ENCODE measurements around the gene EDAR. TPM values are rescaled to one million over a fixed set of nuclear protein-coding genes. Genes with fewer than 3 reads are reported as not detected.

The EDAR gene
- total RNA-seq, 1 experiment from 2014 or later: 0.15 TPM

DNA sequence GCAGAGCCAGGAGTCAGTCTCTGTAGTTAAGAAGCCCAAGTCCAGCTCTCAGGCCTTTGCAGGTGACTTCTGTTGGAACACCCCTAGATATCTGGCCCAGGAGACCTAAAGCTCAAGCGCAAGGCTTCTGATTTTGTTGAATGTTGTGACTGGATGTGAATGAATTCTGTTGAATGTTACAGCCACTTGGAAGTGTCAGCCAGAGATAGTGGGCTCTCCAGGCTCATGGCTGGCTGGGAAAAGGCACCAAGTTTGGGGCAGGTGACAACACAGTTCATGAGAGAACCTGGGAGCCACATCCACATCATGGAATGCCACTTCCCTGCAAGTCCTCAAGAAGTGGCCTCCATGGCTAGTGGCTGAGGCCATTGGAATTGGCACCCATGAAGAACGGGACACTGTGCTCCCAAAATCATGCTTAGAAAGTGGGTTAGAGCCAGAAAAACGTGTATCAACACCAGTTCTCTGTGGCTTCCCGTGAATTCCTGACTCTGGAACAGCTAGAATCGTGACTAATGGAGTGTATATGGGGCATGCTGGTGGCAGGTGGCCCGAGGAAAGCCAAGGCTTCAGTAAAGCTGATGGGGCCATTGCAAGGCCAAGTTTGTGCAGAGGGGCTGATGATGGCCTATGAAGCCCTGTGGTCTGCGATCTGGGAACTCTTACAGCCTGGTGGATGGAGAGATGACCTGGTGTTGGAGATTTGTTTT lies 30.2 kb downstream of the EDAR start:
- peak overlapping the region; percentile 58 for H3K4me2 ChIP-seq (ENCODE audit: low read length)
- CTCF ChIA-PET: no interaction called here
- intact Hi-C loops (cut with micrococcal nuclease): no loop called here
- BruUV-seq (replicated peaks): no TSS peak
- no peak overlapping the region for H2AFZ ChIP-seq (ENCODE audit: low read depth, low read length, poor library complexity, severe bottlenecking)
- H4K20me1 ChIP-seq (ENCODE audit: insufficient read depth): no peaks in the 10 kb centered on the region
- RAD21 ChIA-PET (ENCODE audit: low non-redundant PET in 1 of 2, low total read pairs in 2 of 2, uncharacterized antibody in 2 of 2, unreplicated experiment in 2 of 2): no interaction called here
- H3K36me3 ChIP-seq (ENCODE audit: control insufficient read depth in 1 of 2, insufficient read depth in 2 of 2, low read length in 2 of 2): no peaks in the 10 kb centered on the region
- H3K4me3 ChIP-seq (replicated peaks in 1 of 2; ENCODE audit: low read depth in 1 of 2, low read length in 2 of 2): no peak overlapping the region
- no peak for DNase-seq (ENCODE audit: low read depth, low spot score)
- TF ChIP-seq, protein P1, sequence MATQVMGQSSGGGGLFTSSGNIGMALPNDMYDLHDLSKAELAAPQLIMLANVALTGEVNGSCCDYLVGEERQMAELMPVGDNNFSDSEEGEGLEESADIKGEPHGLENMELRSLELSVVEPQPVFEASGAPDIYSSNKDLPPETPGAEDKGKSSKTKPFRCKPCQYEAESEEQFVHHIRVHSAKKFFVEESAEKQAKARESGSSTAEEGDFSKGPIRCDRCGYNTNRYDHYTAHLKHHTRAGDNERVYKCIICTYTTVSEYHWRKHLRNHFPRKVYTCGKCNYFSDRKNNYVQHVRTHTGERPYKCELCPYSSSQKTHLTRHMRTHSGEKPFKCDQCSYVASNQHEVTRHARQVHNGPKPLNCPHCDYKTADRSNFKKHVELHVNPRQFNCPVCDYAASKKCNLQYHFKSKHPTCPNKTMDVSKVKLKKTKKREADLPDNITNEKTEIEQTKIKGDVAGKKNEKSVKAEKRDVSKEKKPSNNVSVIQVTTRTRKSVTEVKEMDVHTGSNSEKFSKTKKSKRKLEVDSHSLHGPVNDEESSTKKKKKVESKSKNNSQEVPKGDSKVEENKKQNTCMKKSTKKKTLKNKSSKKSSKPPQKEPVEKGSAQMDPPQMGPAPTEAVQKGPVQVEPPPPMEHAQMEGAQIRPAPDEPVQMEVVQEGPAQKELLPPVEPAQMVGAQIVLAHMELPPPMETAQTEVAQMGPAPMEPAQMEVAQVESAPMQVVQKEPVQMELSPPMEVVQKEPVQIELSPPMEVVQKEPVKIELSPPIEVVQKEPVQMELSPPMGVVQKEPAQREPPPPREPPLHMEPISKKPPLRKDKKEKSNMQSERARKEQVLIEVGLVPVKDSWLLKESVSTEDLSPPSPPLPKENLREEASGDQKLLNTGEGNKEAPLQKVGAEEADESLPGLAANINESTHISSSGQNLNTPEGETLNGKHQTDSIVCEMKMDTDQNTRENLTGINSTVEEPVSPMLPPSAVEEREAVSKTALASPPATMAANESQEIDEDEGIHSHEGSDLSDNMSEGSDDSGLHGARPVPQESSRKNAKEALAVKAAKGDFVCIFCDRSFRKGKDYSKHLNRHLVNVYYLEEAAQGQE (IDR thresholded peaks at IDR 0.05; ENCODE audit: low read depth): no peak
- TF ChIP-seq YY1 (IDR thresholded peaks at IDR 0.05; ENCODE audit: extremely low read depth, insufficient replicate concordance, low read depth, low read length): no peak
- no peak for TF ChIP-seq RAD21 (IDR thresholded peaks at IDR 0.05; ENCODE audit: low read depth)
- no peak for TF ChIP-seq JUND (IDR thresholded peaks at IDR 0.05)
- TF ChIP-seq ZFX (IDR thresholded peaks at IDR 0.05): no peak
- no peak for TF ChIP-seq TCF7L2 (IDR thresholded peaks at IDR 0.05; ENCODE audit: borderline replicate concordance, extremely low read depth, insufficient read depth, insufficient read length)
- TF ChIP-seq EZH2phosphoT487 (IDR thresholded peaks at IDR 0.05; ENCODE audit: borderline replicate concordance): no peak
- TF ChIP-seq FOSL1 (IDR thresholded peaks at IDR 0.05; ENCODE audit: low read depth): no peak
- no peak for TF ChIP-seq ZNF274 (IDR thresholded peaks at IDR 0.05; ENCODE audit: low read depth, low read length)
- TF ChIP-seq, protein P2, sequence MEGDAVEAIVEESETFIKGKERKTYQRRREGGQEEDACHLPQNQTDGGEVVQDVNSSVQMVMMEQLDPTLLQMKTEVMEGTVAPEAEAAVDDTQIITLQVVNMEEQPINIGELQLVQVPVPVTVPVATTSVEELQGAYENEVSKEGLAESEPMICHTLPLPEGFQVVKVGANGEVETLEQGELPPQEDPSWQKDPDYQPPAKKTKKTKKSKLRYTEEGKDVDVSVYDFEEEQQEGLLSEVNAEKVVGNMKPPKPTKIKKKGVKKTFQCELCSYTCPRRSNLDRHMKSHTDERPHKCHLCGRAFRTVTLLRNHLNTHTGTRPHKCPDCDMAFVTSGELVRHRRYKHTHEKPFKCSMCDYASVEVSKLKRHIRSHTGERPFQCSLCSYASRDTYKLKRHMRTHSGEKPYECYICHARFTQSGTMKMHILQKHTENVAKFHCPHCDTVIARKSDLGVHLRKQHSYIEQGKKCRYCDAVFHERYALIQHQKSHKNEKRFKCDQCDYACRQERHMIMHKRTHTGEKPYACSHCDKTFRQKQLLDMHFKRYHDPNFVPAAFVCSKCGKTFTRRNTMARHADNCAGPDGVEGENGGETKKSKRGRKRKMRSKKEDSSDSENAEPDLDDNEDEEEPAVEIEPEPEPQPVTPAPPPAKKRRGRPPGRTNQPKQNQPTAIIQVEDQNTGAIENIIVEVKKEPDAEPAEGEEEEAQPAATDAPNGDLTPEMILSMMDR (IDR thresholded peaks at IDR 0.05 in 2 of 3, conservative IDR thresholded peaks at IDR 0.05 in 1 of 3; ENCODE audit: borderline replicate concordance in 1 of 3, insufficient read depth in 1 of 3, low read depth in 2 of 3, low read length in 2 of 3): no peak
- no peak for TF ChIP-seq EGR1 (IDR thresholded peaks at IDR 0.05; ENCODE audit: low read depth)
- TF ChIP-seq SP1 (IDR thresholded peaks at IDR 0.05; ENCODE audit: low read depth): no peak
- TF ChIP-seq SRF (IDR thresholded peaks at IDR 0.05; ENCODE audit: low read depth): no peak
- H3K9me2 ChIP-seq (ENCODE audit: insufficient read depth): no peaks in the 10 kb centered on the region
- POLR2A ChIA-PET: no interaction called here
- H3K27ac ChIP-seq (ENCODE audit: low read depth, low read length): peak overlapping the region; percentile 5; the same call in 1 of the 2 replicates
- H3K27me3 ChIP-seq (ENCODE audit: insufficient read depth, low read length): no peaks in the 10 kb centered on the region
- no peaks in the 10 kb centered on the region for H3K9me3 ChIP-seq (ENCODE audit: control insufficient read depth in 1 of 2, insufficient read depth in 1 of 2, low read depth in 1 of 2, low read length in 2 of 2)
- H3K79me2 ChIP-seq (ENCODE audit: insufficient read depth, low read length): no peaks in the 10 kb centered on the region
- H3K9ac ChIP-seq (ENCODE audit: low read length): no peak overlapping the region
- peaks cover 23 to 45% of the 10 kb centered on the region in 2 experiments for H3K4me1 ChIP-seq (ENCODE audit: control insufficient read depth in 1 of 2, insufficient read depth in 2 of 2, low read length in 2 of 2)
- ATAC-seq: no peak
